ENCODE measurements around the gene OOEP.

DNA sequence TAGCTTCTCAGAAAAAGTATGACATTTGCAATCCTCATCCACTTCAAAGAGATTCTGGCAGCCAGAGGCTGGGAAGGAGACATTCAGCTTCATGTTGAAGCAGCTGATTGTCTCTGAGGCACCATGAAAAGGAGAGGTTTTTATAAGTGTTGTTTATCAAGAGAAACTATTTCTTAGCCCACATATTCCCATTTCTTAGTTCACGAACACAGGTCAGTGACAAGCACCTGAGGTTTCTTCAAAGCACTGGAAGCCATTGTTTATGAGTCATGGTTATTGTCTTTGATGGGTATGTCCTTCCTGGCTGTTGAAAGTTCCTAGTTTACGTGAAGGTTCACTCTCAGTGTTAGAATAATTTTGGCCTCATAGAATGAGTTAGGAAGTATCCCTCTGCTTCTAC, 22.0 kb upstream of the OOEP start:
- TF ChIP-seq, protein P1, sequence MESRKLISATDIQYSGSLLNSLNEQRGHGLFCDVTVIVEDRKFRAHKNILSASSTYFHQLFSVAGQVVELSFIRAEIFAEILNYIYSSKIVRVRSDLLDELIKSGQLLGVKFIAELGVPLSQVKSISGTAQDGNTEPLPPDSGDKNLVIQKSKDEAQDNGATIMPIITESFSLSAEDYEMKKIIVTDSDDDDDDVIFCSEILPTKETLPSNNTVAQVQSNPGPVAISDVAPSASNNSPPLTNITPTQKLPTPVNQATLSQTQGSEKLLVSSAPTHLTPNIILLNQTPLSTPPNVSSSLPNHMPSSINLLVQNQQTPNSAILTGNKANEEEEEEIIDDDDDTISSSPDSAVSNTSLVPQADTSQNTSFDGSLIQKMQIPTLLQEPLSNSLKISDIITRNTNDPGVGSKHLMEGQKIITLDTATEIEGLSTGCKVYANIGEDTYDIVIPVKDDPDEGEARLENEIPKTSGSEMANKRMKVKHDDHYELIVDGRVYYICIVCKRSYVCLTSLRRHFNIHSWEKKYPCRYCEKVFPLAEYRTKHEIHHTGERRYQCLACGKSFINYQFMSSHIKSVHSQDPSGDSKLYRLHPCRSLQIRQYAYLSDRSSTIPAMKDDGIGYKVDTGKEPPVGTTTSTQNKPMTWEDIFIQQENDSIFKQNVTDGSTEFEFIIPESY (IDR thresholded peaks at IDR 0.05; ENCODE audit: borderline replicate concordance, low read depth) = no peak
- TF ChIP-seq, protein P2, sequence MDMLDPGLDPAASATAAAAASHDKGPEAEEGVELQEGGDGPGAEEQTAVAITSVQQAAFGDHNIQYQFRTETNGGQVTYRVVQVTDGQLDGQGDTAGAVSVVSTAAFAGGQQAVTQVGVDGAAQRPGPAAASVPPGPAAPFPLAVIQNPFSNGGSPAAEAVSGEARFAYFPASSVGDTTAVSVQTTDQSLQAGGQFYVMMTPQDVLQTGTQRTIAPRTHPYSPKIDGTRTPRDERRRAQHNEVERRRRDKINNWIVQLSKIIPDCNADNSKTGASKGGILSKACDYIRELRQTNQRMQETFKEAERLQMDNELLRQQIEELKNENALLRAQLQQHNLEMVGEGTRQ (IDR thresholded peaks at IDR 0.05; ENCODE audit: borderline replicate concordance, low read depth, low read length) = no peak

Measured in SK-N-SH (cell line).